ENCODE data around the gene SLC19A1. TPM values are rescaled to one million over a fixed set of nuclear protein-coding genes. Genes with fewer than 3 reads are reported as not detected.

SLC19A1 gene
- total RNA-seq, 3 donors from 2014 or later, result 5.6 to 6.7 (median 6.6) TPM

- TF ChIP-seq POLR2AphosphoS5 (IDR thresholded peaks at IDR 0.05) (no peak), POLR2A (IDR thresholded peaks at IDR 0.05) (no peak), CTCF (IDR thresholded peaks at IDR 0.05) (no peak)
- Histone ChIP-seq H3K36me3 (no peaks in the 10 kb centered on the region), H3K4me1 (no peaks in the 10 kb centered on the region), H3K4me3 (no peak overlapping the region), H3K27ac (no peak overlapping the region), H3K27me3 (no peaks in the 10 kb centered on the region), H3K9me3 (no peaks in the 10 kb centered on the region)
- intact Hi-C loops (cut with DNase I; ENCODE audit: low total_unique reads), result no loop called here
- DNase-seq (ENCODE audit: low spot score in 2 of 2), result no peak
Measured at GRCh38 chr21:45557616-45558043, 15.4 kb upstream of the SLC19A1 start.

- Histone ChIP-seq H3K27me3 (no peaks in the 10 kb centered on the region), H3K36me3 (no peaks in the 10 kb centered on the region), H3K4me3 (no peak overlapping the region), H3K9me3 (no peaks in the 10 kb centered on the region), H3K4me1 (no peaks in the 10 kb centered on the region), H3K27ac (no peak overlapping the region)
- TF ChIP-seq POLR2AphosphoS5 (IDR thresholded peaks at IDR 0.05) (no peak), CTCF (IDR thresholded peaks at IDR 0.05) (no peak), POLR2A (IDR thresholded peaks at IDR 0.05) (no peak)
- intact Hi-C loops (cut with DNase I; ENCODE audit: low total_unique reads), result no loop called here
- DNase-seq (ENCODE audit: low spot score in 2 of 2), result peak in 1 of 2 donors; percentile 43
Measured at GRCh38 chr21:45556645-45557615, 14.7 kb upstream of the SLC19A1 start.

- TF ChIP-seq POLR2A (IDR thresholded peaks at IDR 0.05), result no peak
- TF ChIP-seq CTCF (IDR thresholded peaks at IDR 0.05), result no peak
- no peak for TF ChIP-seq POLR2AphosphoS5 (IDR thresholded peaks at IDR 0.05)
- intact Hi-C loops (cut with DNase I; ENCODE audit: low total_unique reads), result no loop called here
- Histone ChIP-seq H3K27ac (peak overlapping the region; percentile 79 to 98), H3K4me3 (peak overlapping the region in 2 of 3 donors; percentile 55 to 87), H3K27me3 (no peaks in the 10 kb centered on the region), H3K9me3 (no peaks in the 10 kb centered on the region), H3K36me3 (no peaks in the 10 kb centered on the region), H3K4me1 (no peaks in the 10 kb centered on the region)
- no peak for DNase-seq (ENCODE audit: low spot score in 2 of 2)
Measured at GRCh38 chr21:45556302-45556644, 14.0 kb upstream of the SLC19A1 start.

- H3K9me3 ChIP-seq, result no peaks in the 10 kb centered on the region
- TF ChIP-seq POLR2AphosphoS5 (IDR thresholded peaks at IDR 0.05) (peak in 1 of 3 donors; percentile 19), POLR2A (IDR thresholded peaks at IDR 0.05) (no peak), CTCF (IDR thresholded peaks at IDR 0.05) (peak; percentile 89 to 96 (median 89))
- peak overlapping the region; percentile 79 to 98 for H3K27ac ChIP-seq
- no peaks in the 10 kb centered on the region for H3K27me3 ChIP-seq
- DNase-seq (ENCODE audit: low spot score in 2 of 2), result peak; percentile 66 to 88
- intact Hi-C loops (cut with DNase I; ENCODE audit: low total_unique reads), result no loop called here
- no peaks in the 10 kb centered on the region for H3K4me1 ChIP-seq
- peak overlapping the region; percentile 41 to 87 (median 55) for H3K4me3 ChIP-seq
- H3K36me3 ChIP-seq, result no peaks in the 10 kb centered on the region
Measured at GRCh38 chr21:45555557-45556301, 13.5 kb upstream of the SLC19A1 start.

- peaks cover 0 to 1% of the 10 kb centered on the region in 2 donors for H3K27me3 ChIP-seq
- intact Hi-C loops (cut with DNase I; ENCODE audit: low total_unique reads), result no loop called here
Measured at GRCh38 chr21:45555251-45555556, 13.0 kb upstream of the SLC19A1 start.

More at GRCh38 chr21:45555251-45555556, 13.0 kb upstream of the SLC19A1 start:
- H3K36me3 ChIP-seq, result no peaks in the 10 kb centered on the region
- TF ChIP-seq POLR2AphosphoS5 (IDR thresholded peaks at IDR 0.05) (no peak), CTCF (IDR thresholded peaks at IDR 0.05) (no peak), POLR2A (IDR thresholded peaks at IDR 0.05) (no peak)
- no peaks in the 10 kb centered on the region for H3K9me3 ChIP-seq
- no peak for DNase-seq (ENCODE audit: low spot score in 2 of 2)
- H3K27ac ChIP-seq, result peak overlapping the region; percentile 79 to 98
- no peaks in the 10 kb centered on the region for H3K4me1 ChIP-seq
- H3K4me3 ChIP-seq, result peak overlapping the region; percentile 41 to 87 (median 55)
